Endodermal cell (in vitro differentiated cells): ENCODE results near the gene TEN1. TPM values are rescaled to one million over a fixed set of nuclear protein-coding genes. Genes with fewer than 3 reads are reported as not detected.

Experiments
- DNase-seq: peaks from one replicate; pipeline ENCODE4 v3.0.0-alpha.2; 2017
- H3K27ac ChIP-seq: 2 replicates; pipeline ENCODE4 v1.5.1; 2013; ENCODE audit warnings: mild to moderate bottlenecking, low read depth, low read length, moderate library complexity
- H3K27me3 ChIP-seq: 2 replicates; pipeline ENCODE4 v1.6.1; 2013; ENCODE audit warnings: mild to moderate bottlenecking, low read length, moderate library complexity; ENCODE audit not compliant: insufficient read depth, control insufficient read depth, poor library complexity, severe bottlenecking
- H3K36me3 ChIP-seq: 2 replicates; pipeline ENCODE4 v1.7.0; 2013; ENCODE audit warnings: mild to moderate bottlenecking, low read length, moderate library complexity; ENCODE audit not compliant: control insufficient read depth, insufficient read depth
- H3K4me1 ChIP-seq: one replicate; pipeline ENCODE4 v1.7.0; 2013; ENCODE audit warnings: low read length; ENCODE audit not compliant: control insufficient read depth, insufficient read depth
- H3K4me3 ChIP-seq: 2 replicates; pipeline ENCODE4 v1.5.1; 2013; ENCODE audit warnings: mild to moderate bottlenecking, low read length, moderate library complexity
- H3K9ac ChIP-seq: 2 replicates; pipeline ENCODE4 v1.6.1; 2013; ENCODE audit warnings: mild to moderate bottlenecking, low read length, moderate library complexity; ENCODE audit not compliant: poor library complexity, severe bottlenecking; ENCODE audit errors: extremely low read depth
- H3K9me3 ChIP-seq: 2 replicates; pipeline ENCODE4 v1.6.1; 2013; ENCODE audit warnings: mild to moderate bottlenecking, low read length, moderate library complexity; ENCODE audit not compliant: control insufficient read depth
- H3K27ac Mint-ChIP-seq: 2 replicates; pipeline ENCODE4 v1.8.0; 2020; ENCODE audit warnings: mixed read lengths
- H3K27me3 Mint-ChIP-seq: 2 replicates; pipeline ENCODE4 v1.8.0; 2021; ENCODE audit warnings: mild to moderate bottlenecking, mixed read lengths; ENCODE audit not compliant: insufficient read depth
- H3K36me3 Mint-ChIP-seq: 2 replicates; pipeline ENCODE4 v1.8.0; 2020; ENCODE audit warnings: low read depth, mixed read lengths
- H3K4me1 Mint-ChIP-seq: 2 replicates; pipeline ENCODE4 v1.8.0; 2020; ENCODE audit warnings: mixed read lengths
- H3K4me3 Mint-ChIP-seq: 2 replicates; pipeline ENCODE4 v1.8.0; 2020; ENCODE audit warnings: mild to moderate bottlenecking, moderate library complexity, mixed read lengths
- H3K9me3 Mint-ChIP-seq: 2 replicates; pipeline ENCODE4 v1.8.0; 2020; ENCODE audit warnings: mild to moderate bottlenecking, mixed read lengths
- CTCF ChIP-seq: fragments of 200-600 bp; sonication (generic); conservative IDR thresholded peaks from 2 replicates; pipeline ENCODE4 v1.5.0; 2021; ENCODE audit warnings: antibody characterized with exemption, mild to moderate bottlenecking
- WGBS, 2 experiments: methylation state at CpG; one replicate each; pipeline versions ENCODE4 v1.1.5 to v1.1.7; 2013; ENCODE audit warnings: missing lambda C conversion rate in 2 of 2, mixed read lengths in 1 of 2; ENCODE audit not compliant: insufficient coverage in 1 of 2, insufficient read length in 1 of 2; 5-methylcytosine and 5-hydroxymethylcytosine counted together
- total RNA-seq, 2 donors: library from RNA; stranded (reverse); fragmentation: NEBNext Ultra II Directional in 1 of 2; extraction: Animal tissue kit (Norgen Biotek cat#: 25700) in 1 of 2; gene quantifications; 2 replicates in 1 of 2; 3 replicates in 1 of 2; pipeline ENCODE4 v1.2.1, GENCODE V29; 2021

Gene TEN1
- total RNA-seq, 2 donors from 2014 or later, result 12.1 to 15.3 TPM

DNA sequence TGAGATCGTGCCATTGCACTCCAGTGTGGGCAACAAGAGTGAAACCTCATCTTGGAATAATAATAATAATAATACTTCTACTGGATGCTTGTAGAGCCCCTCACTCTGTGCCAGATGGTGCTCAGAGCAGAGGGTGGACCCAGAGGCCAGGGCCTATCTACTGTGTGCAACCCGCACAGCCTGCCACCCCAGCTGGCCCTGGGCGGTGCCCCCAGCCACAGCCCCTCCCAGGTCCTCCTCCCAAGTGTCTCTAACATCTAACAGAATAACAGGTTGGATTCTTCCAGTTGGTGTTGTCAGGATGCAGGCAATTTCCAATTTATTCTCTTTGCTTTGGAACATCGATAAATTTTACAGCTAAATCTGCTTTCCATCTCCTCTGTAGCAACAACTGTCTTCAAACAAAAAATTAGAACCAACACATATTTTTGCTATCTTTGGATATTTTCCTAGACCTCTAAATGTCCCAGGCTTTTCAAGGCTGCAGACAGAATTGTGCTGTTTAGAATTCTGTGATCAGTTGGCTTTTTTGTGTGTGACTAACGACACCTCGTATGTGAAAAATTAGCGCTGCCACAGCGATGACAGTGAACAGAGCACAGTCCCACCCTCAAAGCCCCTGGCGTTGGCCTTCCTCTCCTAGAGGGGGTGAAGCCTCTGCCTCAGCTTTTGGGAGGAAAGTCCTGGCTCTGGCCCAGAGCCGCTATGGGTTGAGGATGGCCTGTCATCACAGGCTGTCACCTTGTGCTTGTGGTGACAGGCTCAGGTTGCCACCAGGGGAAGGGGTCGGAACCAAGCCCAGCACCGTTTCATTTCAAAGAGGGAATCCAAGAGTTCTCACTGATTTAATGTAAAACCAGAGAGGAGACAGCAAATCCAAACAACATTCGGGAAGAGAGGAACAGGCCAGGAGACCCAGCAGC lies 55.6 kb downstream of the TEN1 start:
- no peaks in the 10 kb centered on the region for H3K9me3 ChIP-seq
- H3K36me3 ChIP-seq, result peaks cover 23% of the 10 kb centered on the region
- 90 to 92% methylated on average over 12 of the region's 13 CpGs for WGBS, 2 experiments
- no peak for TF ChIP-seq CTCF
- peaks cover 18% of the 10 kb centered on the region for H3K36me3 Mint-ChIP-seq
- H3K27ac ChIP-seq, result no peak overlapping the region
- H3K9ac ChIP-seq, result no peak overlapping the region
- no peaks in the 10 kb centered on the region for H3K9me3 Mint-ChIP-seq
- H3K27ac Mint-ChIP-seq, result no peak overlapping the region
- H3K27me3 Mint-ChIP-seq, result peaks cover 5% of the 10 kb centered on the region
- peaks cover 9% of the 10 kb centered on the region for H3K4me1 Mint-ChIP-seq
- no peak for DNase-seq
- peaks cover 2% of the 10 kb centered on the region for H3K4me1 ChIP-seq
- H3K27me3 ChIP-seq, result no peaks in the 10 kb centered on the region
- no peak overlapping the region for H3K4me3 Mint-ChIP-seq
- H3K4me3 ChIP-seq, result no peak overlapping the region

DNA sequence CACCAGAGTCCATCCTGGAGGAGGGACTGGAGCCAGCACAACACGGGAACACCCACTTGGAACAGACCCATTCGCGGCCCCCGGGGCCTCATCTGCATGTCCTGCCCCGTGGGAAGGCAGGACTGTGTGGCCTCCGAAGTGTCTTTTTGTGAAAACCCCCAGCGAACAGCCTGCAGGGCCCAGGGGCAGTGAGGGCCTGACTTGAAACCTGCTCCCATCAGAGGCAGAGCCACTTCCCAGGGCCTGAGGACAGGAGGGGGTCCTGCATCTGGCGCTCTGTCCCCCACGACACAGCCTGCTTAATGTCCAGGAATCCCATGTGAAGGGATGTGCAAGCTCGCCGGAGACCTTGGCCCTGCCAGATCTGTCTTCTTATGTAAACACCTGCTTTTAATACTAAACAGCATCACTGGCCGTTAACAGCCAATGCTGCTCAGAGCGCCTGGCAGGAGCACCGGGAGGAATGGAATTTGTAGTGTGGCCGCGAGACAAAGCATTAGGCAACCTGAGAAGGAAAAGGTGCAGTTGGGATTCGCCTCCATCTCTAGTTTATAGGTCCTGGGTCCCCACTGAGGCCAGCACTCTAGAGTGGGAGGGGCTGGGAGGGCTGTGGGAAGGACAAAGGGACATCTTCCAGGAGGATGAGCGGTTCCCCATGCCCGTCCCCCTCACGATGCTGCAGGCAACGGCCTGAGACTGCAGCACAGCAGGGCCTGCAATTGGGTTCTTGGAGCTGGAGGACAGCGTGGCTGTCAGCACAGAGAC lies 57.6 kb downstream of the TEN1 start:
- Histone ChIP-seq H3K27ac (no peak overlapping the region), H3K36me3 (peaks cover 43% of the 10 kb centered on the region), H3K9ac (no peak overlapping the region), H3K27me3 (no peaks in the 10 kb centered on the region), H3K4me1 (no peaks in the 10 kb centered on the region), H3K9me3 (no peaks in the 10 kb centered on the region), H3K4me3 (no peak overlapping the region)
- Mint-ChIP-seq H3K27ac (no peak overlapping the region), H3K4me3 (no peak overlapping the region), H3K27me3 (peaks cover 5% of the 10 kb centered on the region), H3K4me1 (peaks cover 13% of the 10 kb centered on the region), H3K9me3 (no peaks in the 10 kb centered on the region), H3K36me3 (peaks cover 36% of the 10 kb centered on the region)
- 80 to 81% methylated on average over 20 to 22 of the region's 22 CpGs for WGBS, 2 experiments
- no peak for TF ChIP-seq CTCF
- DNase-seq, result peak; percentile 77

GRCh38 chr17:76038050-76038449 lies 59.0 kb downstream of the TEN1 start:
- Histone ChIP-seq H3K27ac (no peak overlapping the region), H3K36me3 (peaks cover 57% of the 10 kb centered on the region), H3K27me3 (no peaks in the 10 kb centered on the region), H3K4me3 (no peak overlapping the region), H3K4me1 (no peaks in the 10 kb centered on the region), H3K9ac (no peak overlapping the region), H3K9me3 (no peaks in the 10 kb centered on the region)
- H3K27me3 Mint-ChIP-seq, result no peaks in the 10 kb centered on the region
- DNase-seq, result no peak
- H3K27ac Mint-ChIP-seq, result no peak overlapping the region
- H3K36me3 Mint-ChIP-seq, result peaks cover 46% of the 10 kb centered on the region
- no peak for TF ChIP-seq CTCF
- H3K9me3 Mint-ChIP-seq, result no peaks in the 10 kb centered on the region
- H3K4me3 Mint-ChIP-seq, result no peak overlapping the region
- 89 to 97% methylated on average over 3 of the region's 3 CpGs for WGBS, 2 experiments
- H3K4me1 Mint-ChIP-seq, result peaks cover 13% of the 10 kb centered on the region
